GM10847 (cell line): ENCODE measurements around the gene TMEM163.

Experiments
- POLR2A ChIP-seq: IDR thresholded peaks from 2 replicates; pipeline ENCODE4 v1.6.1; 2011; ENCODE audit not compliant: insufficient read length; ENCODE audit errors: extremely low read depth

The TMEM163 gene

GRCh38 chr2:134458950-134459349, 259.9 kb downstream of the TMEM163 start:
- no peak for TF ChIP-seq POLR2A

DNA sequence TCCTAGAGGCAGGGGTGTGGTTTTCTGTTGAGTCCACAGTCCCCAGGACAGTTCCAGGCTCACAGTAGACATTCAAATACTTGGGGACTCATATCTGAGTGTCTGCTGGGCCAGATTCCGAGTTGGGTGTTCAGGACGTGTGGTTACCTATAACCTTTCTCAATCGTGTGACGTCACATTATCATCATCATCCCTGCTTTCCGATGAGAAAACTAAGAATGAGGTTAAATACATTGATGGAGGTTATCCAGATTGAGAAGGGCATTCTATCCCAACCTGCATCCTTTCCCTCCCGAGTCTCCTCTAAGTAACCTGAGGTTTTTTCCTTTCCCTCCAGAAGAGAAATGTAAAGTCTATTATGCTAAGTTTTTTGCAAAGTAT, 260.3 kb downstream of the TMEM163 start:
- no peak for TF ChIP-seq POLR2A

DNA sequence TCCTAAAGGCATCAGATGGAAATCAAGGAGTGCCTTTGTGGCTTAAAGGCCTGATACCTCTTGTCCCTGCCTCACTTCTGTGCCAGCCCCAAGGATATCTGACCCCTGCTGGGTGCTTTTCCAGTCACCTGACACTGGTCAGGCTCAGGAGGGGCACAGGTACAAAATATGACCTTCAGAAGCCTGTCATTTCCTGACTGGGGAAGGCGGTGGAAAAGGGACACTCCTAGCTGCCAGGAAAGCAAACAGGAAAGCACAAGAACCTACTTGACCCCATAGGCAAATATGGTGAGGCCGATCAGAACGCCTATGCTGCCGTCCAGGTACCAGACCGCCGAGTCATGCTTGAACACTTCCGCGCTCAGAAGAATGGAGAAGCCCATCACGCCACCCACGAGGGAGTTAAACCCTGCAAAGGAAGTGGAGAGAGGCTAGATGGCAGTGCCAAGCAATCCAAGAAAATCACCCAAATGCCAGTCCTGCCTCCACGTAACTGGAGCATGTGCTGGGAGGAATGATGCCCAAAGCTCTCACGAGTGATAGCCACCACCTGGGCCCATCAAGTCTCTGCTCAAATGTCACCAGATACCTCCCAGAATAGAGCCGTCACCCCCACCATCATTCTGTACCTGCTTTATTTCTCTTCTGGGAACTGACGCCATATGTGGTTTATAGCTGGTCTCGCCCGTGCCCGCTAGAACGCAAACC, 260.9 kb downstream of the TMEM163 start:
- no peak for TF ChIP-seq POLR2A

DNA sequence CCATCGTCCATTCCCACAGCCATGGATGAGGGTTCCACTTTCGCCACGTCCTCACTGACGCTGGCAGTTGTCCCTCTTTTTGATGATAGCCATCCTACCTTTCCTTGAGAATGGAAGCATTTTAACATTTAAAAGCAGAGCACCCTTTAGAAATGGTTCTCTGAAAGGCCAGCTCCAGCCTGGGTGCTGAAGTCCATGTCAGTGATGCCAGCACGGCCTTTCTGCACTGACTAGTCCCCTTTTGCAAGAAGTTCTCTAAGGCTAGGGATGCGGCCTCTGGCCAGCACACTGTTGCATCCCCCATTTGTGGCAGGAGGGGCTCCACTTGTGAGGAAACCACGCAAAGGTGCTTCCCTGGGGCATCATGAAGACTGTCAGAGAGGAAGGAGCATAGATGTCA, 261.4 kb downstream of the TMEM163 start:
- no peak for TF ChIP-seq POLR2A

- no peak for TF ChIP-seq POLR2A
Measured at GRCh38 chr2:134455426-134455825, 263.4 kb downstream of the TMEM163 start.

DNA sequence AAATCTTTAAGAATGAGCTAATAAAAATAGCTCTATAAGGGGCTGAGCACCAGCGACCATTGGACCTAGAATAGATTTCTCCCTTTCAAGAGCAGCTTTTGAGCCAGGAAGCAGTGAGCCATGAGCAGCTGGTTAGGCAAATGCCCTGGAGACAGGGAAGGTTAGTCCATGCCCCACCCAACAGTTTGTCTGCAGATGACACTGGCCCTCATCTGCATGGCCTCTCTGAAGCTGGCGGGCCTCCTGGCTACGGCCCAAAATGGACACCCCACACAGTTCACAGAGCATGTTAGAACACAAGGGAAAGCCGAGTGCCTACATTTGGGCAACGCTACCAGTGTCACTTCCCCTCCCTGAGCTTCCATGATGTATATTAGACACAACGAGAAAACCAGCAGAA, 263.9 kb downstream of the TMEM163 start:
- no peak for TF ChIP-seq POLR2A

GRCh38 chr2:134454426-134454825, 264.4 kb downstream of the TMEM163 start:
- TF ChIP-seq POLR2A = no peak

- no peak for TF ChIP-seq POLR2A
Measured at GRCh38 chr2:134453973-134454372, 264.8 kb downstream of the TMEM163 start.

GRCh38 chr2:134453476-134453875, 265.3 kb downstream of the TMEM163 start:
- TF ChIP-seq POLR2A = no peak

DNA sequence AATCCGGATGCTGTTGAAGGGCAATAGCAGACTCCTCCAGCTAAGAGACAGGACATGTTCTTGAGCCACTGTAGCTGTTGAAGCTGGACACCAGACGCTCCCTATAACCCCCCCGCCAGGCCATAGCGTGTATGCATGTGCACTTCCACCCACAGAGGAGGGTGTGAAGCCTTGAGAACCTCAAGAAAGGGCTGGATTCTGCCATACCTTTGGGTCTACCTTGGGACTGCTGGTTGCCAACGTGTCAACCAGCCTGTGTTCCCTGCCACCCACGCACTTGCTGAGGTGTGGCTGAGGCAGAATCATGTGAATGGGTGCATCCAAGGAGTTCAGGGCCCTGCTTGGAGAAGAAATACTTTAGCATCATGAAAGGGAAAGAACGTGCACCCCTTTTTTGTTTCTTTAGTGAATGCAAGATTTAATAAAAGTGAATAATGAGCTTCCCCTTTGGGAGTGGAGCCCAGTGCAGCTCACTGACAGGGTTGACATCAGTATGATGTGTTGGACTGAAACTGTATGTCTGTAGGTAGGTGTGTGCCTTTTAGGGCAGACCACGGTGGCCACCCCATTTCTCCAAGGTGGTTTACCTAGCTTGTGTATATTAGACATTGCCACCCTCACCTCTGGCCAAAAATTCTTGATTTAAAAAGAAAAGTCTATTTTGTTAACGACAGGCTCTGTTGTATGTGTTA, 266.6 kb downstream of the TMEM163 start:
- TF ChIP-seq POLR2A = no peak

DNA sequence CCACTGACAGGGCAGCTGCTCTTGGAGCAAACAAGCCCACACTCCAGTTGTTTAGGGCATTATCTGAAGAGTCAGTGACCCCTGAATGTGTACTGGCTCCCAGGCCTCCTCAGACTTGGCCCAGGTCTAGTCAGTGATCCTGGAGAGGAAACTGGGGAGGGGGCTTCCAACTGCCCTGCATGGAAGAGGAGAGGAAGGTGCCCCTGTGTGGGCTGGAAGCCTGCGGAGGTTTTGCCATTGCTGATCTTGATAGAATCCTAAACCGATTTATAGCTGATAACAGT, 267.5 kb downstream of the TMEM163 start:
- no peak for TF ChIP-seq POLR2A

DNA sequence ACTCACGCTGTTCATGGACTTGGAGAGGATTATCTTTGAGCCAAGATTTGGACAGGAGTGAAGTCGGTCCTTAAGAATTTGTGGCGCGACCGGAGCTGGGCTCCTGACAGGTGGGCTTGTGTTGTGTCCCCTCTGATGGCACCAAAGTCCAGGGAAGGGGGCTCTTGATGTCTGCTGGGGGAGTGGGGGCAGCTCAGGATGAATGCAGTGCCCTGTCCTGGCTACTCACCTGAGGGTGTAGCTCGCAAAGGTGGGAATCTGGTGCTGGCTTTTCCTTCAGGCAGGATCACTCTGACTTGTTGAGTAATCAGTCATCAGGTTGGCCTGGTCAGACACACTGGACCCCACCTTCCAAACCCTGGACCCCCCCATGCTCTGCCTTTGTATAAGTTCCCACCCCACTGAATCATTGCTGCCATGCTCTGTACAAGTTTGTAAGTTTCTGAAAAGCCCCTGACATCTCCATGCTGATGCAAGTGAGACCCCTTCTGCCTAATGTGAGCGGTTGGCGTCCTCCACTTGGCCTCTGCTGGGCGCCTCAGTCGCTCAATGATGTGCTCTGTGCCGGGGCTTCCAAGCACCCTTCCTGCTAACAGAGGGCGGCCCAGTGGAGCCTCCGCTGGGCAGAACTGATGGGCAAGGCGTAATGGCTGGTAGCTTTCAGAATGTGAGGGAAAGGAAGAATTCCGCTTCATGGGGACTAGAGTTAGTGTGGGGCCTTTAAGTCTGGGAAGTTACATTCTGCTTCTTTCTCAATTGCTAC, 268.9 kb downstream of the TMEM163 start:
- no peak for TF ChIP-seq POLR2A

- TF ChIP-seq POLR2A = no peak
Measured at GRCh38 chr2:134449157-134449556, 269.6 kb downstream of the TMEM163 start.

DNA sequence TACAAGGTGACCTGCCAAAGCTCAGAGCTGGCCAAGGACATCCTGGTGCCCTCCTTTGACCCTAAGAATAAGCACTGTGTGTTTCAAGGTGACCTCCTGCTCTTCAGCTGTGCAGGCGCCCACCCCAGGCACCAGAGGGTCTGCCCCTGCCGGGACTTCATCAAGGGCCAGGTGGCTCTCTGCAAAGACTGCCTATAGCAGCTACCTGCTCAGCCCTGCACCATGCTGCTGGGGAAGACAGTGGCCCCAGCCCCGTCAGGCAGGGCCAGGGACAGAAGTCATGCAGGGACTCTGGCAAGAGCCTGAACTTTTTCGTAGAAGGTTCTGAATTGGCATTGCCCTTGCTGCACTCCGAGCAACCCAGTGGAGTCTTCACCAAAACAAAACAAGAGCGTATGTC, 270.1 kb downstream of the TMEM163 start:
- no peak for TF ChIP-seq POLR2A

DNA sequence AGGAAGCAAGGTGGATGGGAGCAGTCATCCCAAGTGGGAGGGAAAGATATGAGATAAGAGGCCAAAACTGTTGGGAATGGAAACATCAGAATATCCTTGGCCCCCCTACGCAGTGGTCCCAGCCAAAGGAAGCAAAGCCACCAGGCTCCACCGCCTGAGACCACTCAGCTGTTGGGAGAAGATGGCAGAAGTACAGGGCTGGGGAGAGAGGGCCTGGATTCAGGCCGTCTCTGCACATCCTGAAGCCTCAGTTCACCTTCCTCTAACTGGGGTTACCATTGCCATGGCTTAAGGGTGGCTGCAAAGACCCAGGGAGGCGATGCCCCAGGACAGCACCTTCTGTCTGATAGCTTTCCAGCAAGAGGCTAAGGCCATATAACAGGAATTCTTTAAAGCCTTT, 271.1 kb downstream of the TMEM163 start:
- no peak for TF ChIP-seq POLR2A

DNA sequence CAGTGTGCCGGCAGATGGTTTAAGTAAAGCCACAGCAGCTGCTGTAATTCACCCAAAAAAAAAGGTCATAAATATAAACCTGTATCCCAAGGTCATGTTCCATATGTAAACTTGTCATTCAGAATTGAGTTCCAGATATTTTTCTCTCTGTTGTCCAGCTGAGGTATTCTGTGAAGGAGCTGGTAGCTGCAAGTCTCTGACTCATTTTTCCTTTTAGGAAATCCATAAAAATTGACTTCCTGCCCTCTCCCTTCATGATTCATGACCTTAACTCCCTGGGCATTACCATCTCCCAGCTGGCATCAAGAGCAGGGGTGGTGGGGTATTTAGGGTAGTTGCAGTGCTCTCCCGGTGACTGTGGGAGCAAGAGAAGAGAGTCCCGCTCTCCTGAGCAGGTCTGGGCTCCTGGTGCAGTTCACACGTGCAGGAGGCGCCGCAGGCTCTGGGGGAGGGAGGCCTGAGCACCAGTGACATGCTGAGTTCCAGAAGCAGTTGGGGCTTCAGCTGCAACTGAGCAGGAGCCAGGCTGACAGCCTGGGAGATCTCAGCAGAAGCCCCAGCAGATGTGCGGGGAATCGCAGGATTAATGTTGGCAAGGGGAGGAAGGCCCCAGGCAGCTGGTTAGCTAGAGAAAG, 272.3 kb downstream of the TMEM163 start:
- TF ChIP-seq POLR2A = no peak
